Measurements from ENCODE around the gene SNF8.

GRCh38 chr17:48925251-48925990, 19.2 kb downstream of the SNF8 start:
- TF ChIP-seq CTCF (IDR thresholded peaks at IDR 0.05) = no peak
- no peak for TF ChIP-seq REST (IDR thresholded peaks at IDR 0.05; ENCODE audit: insufficient read depth in 1 of 2, low read depth in 2 of 2, low read length in 1 of 2)
- no peak for TF ChIP-seq POLR2AphosphoS5 (IDR thresholded peaks at IDR 0.05; ENCODE audit: low read depth, low read length)
